Fibroblast of lung (primary cell): ENCODE data around the gene NRCAM.
"Not testable (repeated sequence)": the region's sequence is repeated elsewhere in the genome, so short reads cannot be mapped to it uniquely, and the experiment has no call there.

Experiments used
- CTCF ChIP-seq, 2 donors: IDR thresholded peaks in 1 of 2; conservative IDR thresholded peaks in 1 of 2; 1 replicate in 1 of 2; 2 replicates in 1 of 2; pipeline ENCODE4 v1.5.1; 2011 to 2012; ENCODE audit warnings: low read length in 2 of 2, control low read depth in 1 of 2, inconsistent platforms in 1 of 2, low read depth in 1 of 2, mild to moderate bottlenecking in 1 of 2
- EZH2 ChIP-seq: IDR thresholded peaks from 2 replicates; pipeline ENCODE4 v1.5.1; 2012; ENCODE audit warnings: low read length, control low read depth, mild to moderate bottlenecking; ENCODE audit errors: missing control alignments

- not testable (repeated sequence) for TF ChIP-seq CTCF (conservative IDR thresholded peaks at IDR 0.05 in 1 of 2, IDR thresholded peaks at IDR 0.05 in 1 of 2; ENCODE audit: low read depth in 1 of 2, low read length in 2 of 2); EZH2
Observed at GRCh38 chr7:108274447-108274846, 181.8 kb downstream of the NRCAM start.
